A673 (cell line): ENCODE results near the gene MAML3. TPM values are rescaled to one million over a fixed set of nuclear protein-coding genes. Genes with fewer than 3 reads are reported as not detected.

Source experiments
- BruUV-seq: library from RNA; stranded (reverse); fragments of 400-500 nt; replicated peaks from 2 replicates; lab custom pipeline; 2021; lab: Mats Ljungman, UMichigan
- CTCF ChIA-PET: fragments of 300-600 bp; sonication (Branson Sonifier 250); formaldehyde crosslinking; loops from one replicate; lab custom pipeline; 2022; ENCODE audit warnings: antibody characterized with exemption; lab: Charles Lee
- POLR2A ChIA-PET: fragments of 300-600 bp; sonication (Branson Sonifier 250); formaldehyde crosslinking; loops from one replicate; lab custom pipeline; 2022; ENCODE audit warnings: antibody characterized with exemption; ENCODE audit not compliant: low non-redundant PET; lab: Charles Lee
- DNase-seq: peaks from one replicate; pipeline ENCODE4 v3.0.0-alpha.2; 2015; ENCODE audit warnings: low spot score
- H3K27ac ChIP-seq: fragments of 200-600 bp; sonication (generic); 2 replicates; pipeline ENCODE4 v1.5.1; 2016; ENCODE audit warnings: mixed run types, low read depth, mild to moderate bottlenecking, mixed read lengths, antibody characterized with exemption, low read length; ENCODE audit not compliant: poor library complexity, severe bottlenecking
- H3K27me3 ChIP-seq: fragments of 200-600 bp; sonication (generic); replicated peaks from 2 replicates; pipeline ENCODE4 v1.6.1; 2017; ENCODE audit warnings: mixed run types, low read depth, mild to moderate bottlenecking, mixed read lengths, antibody characterized with exemption, low read length; ENCODE audit not compliant: insufficient read depth, poor library complexity
- H3K36me3 ChIP-seq: fragments of 200-600 bp; sonication (generic); 2 replicates; pipeline ENCODE4 v1.6.1; 2016; ENCODE audit warnings: mixed run types, mild to moderate bottlenecking, mixed read lengths, antibody characterized with exemption, low read length; ENCODE audit not compliant: insufficient read depth, poor library complexity, severe bottlenecking
- H3K4me1 ChIP-seq: fragments of 200-600 bp; sonication (generic); 2 replicates; pipeline ENCODE4 v1.6.1; 2017; ENCODE audit warnings: mixed run types, mild to moderate bottlenecking, mixed read lengths, antibody characterized with exemption, low read length; ENCODE audit not compliant: insufficient read depth, poor library complexity, severe bottlenecking
- H3K4me3 ChIP-seq: fragments of 200-600 bp; sonication (generic); 2 replicates; pipeline ENCODE4 v1.5.1; 2016; ENCODE audit warnings: low read depth, mixed run types, mild to moderate bottlenecking, mixed read lengths, low read length; ENCODE audit not compliant: poor library complexity, severe bottlenecking
- H3K9me3 ChIP-seq: fragments of 200-600 bp; sonication (generic); 2 replicates; pipeline ENCODE4 v1.6.1; 2016; ENCODE audit warnings: mixed run types, low read depth, mild to moderate bottlenecking, mixed read lengths, antibody characterized with exemption, low read length; ENCODE audit not compliant: poor library complexity, severe bottlenecking
- EZH2 ChIP-seq: fragments of 200-600 bp; sonication (generic); IDR thresholded peaks from 2 replicates; pipeline ENCODE4 v1.6.1; 2017; ENCODE audit warnings: borderline replicate concordance, low read depth, mild to moderate bottlenecking, mixed read lengths, antibody characterized with exemption, low read length; ENCODE audit not compliant: poor library complexity, severe bottlenecking
- intact Hi-C: fragments of 100-400 bp; cut with micrococcal nuclease; formaldehyde crosslinking; loops from one replicate; pipeline ENCODE4 v1.10.0; 2022; ENCODE audit not compliant: unreplicated experiment
- total RNA-seq: library from RNA; stranded (reverse); gene quantifications from 2 replicates; pipeline ENCODE4 v1.2.3, GENCODE V29; 2021
- TF ChIP-seq, protein P1 (sequence below): fragments of 300-800, 200-600 bp; sonication (generic); conservative IDR thresholded peaks from 2 replicates; pipeline ENCODE4 v1.5.1; 2017; ENCODE audit warnings: low read depth, mild to moderate bottlenecking, antibody characterized with exemption, low read length, moderate library complexity, mixed read lengths

Gene MAML3
- total RNA-seq, 1 experiment from 2014 or later: 3.7 TPM

DNA sequence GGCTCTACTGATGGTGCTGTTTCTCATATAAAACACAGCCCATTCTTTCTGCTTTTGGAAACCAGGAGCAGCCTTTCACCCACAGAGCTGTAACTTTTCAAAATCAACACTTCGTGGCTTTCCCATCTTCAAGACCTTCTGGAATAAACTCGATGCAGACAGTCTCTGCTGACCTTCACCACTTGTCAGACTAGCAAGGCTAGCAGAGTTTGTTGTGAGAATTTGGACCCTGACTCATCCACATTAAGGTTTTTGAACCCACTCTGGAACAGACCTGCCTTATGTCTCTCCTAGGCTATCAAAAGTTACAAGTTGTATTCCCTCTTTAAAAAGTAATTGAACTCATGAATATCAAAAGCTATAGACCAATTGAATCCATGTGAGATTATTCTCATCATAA is 88.6 kb downstream of the MAML3 start:
- Histone ChIP-seq H3K27ac (no peak overlapping the region), H3K4me1 (no peaks in the 10 kb centered on the region), H3K9me3 (no peaks in the 10 kb centered on the region), H3K27me3 (no peaks in the 10 kb centered on the region), H3K36me3 (no peaks in the 10 kb centered on the region), H3K4me3 (no peak overlapping the region)
- no TSS peak for BruUV-seq
- DNase-seq: no peak
- no peak for TF ChIP-seq EZH2
- TF ChIP-seq, protein P1, sequence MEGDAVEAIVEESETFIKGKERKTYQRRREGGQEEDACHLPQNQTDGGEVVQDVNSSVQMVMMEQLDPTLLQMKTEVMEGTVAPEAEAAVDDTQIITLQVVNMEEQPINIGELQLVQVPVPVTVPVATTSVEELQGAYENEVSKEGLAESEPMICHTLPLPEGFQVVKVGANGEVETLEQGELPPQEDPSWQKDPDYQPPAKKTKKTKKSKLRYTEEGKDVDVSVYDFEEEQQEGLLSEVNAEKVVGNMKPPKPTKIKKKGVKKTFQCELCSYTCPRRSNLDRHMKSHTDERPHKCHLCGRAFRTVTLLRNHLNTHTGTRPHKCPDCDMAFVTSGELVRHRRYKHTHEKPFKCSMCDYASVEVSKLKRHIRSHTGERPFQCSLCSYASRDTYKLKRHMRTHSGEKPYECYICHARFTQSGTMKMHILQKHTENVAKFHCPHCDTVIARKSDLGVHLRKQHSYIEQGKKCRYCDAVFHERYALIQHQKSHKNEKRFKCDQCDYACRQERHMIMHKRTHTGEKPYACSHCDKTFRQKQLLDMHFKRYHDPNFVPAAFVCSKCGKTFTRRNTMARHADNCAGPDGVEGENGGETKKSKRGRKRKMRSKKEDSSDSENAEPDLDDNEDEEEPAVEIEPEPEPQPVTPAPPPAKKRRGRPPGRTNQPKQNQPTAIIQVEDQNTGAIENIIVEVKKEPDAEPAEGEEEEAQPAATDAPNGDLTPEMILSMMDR: no peak
- POLR2A ChIA-PET: no interaction called here
- CTCF ChIA-PET: no interaction called here
- intact Hi-C loops: no loop called here

DNA sequence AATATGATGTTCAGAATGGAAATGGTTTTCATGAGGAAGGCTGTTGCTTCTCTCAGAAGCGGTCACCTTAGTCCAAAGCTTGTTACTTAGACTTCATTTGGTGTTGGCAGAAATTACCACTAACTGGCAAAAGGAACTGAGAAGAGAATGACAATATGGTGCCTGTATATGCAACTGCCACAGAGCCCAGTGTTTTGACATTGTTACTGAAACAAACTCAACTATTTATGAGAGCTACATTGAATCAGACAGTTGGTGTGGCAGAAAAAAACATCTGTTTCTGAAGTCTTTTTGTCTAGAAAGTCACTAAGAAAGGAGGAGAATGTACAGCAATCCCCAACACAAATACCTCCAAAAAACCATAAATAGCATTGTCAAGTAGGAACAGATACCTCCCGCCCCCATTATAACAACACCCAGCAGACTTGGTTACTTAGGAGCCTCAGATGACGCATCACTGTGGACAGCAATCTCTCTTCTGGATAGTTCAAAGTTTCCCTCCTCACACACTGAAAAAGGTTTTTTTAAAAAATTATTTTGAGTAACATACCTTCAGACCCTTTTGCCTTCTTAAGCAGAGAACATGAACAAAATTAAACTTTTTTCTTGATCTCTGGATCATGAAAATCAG is 92.2 kb downstream of the MAML3 start:
- no peak for TF ChIP-seq EZH2
- TF ChIP-seq, protein P1: no peak
- BruUV-seq: no TSS peak
- Histone ChIP-seq H3K27ac (no peak overlapping the region), H3K9me3 (no peaks in the 10 kb centered on the region), H3K27me3 (no peaks in the 10 kb centered on the region), H3K4me3 (no peak overlapping the region), H3K4me1 (no peaks in the 10 kb centered on the region), H3K36me3 (no peaks in the 10 kb centered on the region)
- DNase-seq: no peak
- ChIA-PET POLR2A (no interaction called here), CTCF (no interaction called here)
- intact Hi-C loops: no loop called here

DNA sequence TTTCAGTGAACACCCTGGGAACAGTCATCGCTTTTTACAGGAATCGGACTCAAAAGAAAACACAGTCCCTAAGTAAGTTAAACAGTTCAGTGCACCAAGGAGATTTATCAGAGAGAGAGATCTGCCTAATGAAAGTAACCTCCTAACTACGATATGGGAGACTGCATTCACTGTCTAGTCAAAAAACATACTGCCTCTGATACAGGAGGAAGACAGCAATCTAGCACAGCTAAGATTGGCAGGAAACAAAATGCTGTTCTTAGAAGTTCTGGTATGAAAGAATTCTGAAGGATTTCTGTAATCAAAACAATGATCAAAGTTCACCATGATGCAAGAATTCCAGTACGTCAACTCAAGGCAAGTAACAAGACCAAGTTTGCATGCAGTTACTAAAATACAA is 92.8 kb downstream of the MAML3 start:
- no peak for DNase-seq
- CTCF ChIA-PET: no interaction called here
- no TSS peak for BruUV-seq
- no peak for TF ChIP-seq EZH2
- TF ChIP-seq, protein P1: no peak
- H3K36me3 ChIP-seq: no peaks in the 10 kb centered on the region
- POLR2A ChIA-PET: no interaction called here
- H3K4me1 ChIP-seq: no peaks in the 10 kb centered on the region
- no peaks in the 10 kb centered on the region for H3K27me3 ChIP-seq
- no peaks in the 10 kb centered on the region for H3K9me3 ChIP-seq
- intact Hi-C loops: no loop called here
- no peak overlapping the region for H3K27ac ChIP-seq
- no peak overlapping the region for H3K4me3 ChIP-seq
